SK-MEL-5 (cell line): Measurements from ENCODE around the gene HDHD2. TPM values are rescaled to one million over a fixed set of nuclear protein-coding genes. Genes with fewer than 3 reads are reported as not detected.
A peak's percentile ranks its signal among the peaks of the same experiment; 100 is the strongest.
"Not testable (repeated sequence)": the region's sequence is repeated elsewhere in the genome, so short reads cannot be mapped to it uniquely, and the experiment has no call there.

ENCODE experiments used
- DNase-seq: peaks from one replicate; pipeline ENCODE4 v3.0.0-alpha.2; 2016; ENCODE audit warnings: low read depth, low spot score
- in situ Hi-C: cut with HindIII; loops from 2 replicates; pipeline ENCODE4 v1.10.0; 2016; ENCODE audit warnings: low sequenced_read_pairs, high pct_unique_total_duplicates, low pct_unique_long_range_greater_than_20kb
- total RNA-seq: library from RNA; depleted of rRNA; stranded (reverse); fragments of >200 nt; shearing (Covaris generic); gene quantifications from 2 replicates; pipeline ENCODE4 v1.2.3, GENCODE V29; 2014

Gene HDHD2
- total RNA-seq, 1 experiment from 2014 or later = 14.3 TPM

DNA sequence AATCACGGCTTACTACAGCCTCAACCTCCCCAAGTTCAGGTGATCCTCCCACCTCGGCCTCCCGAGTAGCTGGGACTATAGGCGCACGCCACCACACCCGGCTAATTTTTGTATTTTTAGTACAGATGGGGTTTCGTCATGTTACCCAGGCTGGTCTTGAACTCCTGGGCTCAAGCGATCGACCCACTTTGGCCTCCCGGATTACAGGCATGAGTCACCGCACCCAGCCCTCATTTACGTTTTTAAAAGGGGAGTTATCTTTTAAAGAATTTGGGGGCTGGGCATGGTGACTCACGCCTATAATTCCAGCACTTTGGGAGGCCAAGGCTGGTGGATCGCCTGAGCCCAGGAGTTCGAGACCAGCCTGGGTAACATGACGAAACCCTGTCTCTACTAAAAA lies 8.1 kb upstream of the HDHD2 start:
- in situ Hi-C loops, DNase-seq: not testable (repeated sequence)

DNA sequence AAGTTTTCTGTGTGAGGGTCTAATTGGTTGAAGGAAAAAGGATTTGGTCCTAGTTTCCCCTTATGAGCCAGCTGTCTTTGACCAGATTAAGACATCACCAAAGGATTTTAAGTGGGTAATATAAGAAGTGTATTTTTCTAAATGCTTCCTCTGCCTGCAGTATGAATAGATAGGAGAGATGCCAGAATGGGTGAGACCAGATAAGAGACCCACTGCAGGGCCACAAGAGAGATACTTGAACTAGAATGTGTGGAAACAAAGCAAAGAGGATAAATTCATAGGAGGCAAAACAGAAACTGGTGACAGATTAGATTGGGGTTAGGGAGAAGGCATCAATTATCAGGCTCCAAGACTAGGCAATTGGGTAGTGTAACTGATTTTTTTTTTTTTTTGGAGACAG lies 1.1 kb upstream of the HDHD2 start:
- in situ Hi-C loops = no loop called here
- DNase-seq = no peak

DNA sequence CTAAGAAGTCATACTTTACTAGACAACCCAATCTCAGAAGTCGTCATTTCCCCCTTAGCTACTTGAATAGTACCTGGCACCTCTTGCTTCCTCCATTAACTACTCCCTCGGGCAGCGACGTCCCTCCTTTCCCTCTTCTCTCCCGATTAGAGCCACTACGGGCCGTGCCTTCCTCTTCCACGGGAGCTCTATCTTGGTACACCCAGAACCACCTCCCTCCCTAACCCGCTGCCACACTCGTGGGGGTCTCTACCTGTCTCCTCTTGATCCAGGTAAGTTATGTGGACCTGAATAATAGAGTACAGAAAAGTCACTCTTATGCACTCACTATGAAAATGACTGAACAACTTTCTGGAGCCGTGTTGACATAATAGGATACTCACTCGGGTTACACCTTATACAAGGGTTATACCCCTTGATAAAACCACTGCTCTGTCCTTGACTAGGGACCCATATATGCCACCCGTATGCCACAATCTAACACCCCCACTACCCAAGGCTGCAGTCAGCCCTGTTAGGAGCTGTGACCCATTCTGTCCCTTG lies 595 bp upstream of the HDHD2 start:
- in situ Hi-C loops = no loop called here
- no peak for DNase-seq

DNA sequence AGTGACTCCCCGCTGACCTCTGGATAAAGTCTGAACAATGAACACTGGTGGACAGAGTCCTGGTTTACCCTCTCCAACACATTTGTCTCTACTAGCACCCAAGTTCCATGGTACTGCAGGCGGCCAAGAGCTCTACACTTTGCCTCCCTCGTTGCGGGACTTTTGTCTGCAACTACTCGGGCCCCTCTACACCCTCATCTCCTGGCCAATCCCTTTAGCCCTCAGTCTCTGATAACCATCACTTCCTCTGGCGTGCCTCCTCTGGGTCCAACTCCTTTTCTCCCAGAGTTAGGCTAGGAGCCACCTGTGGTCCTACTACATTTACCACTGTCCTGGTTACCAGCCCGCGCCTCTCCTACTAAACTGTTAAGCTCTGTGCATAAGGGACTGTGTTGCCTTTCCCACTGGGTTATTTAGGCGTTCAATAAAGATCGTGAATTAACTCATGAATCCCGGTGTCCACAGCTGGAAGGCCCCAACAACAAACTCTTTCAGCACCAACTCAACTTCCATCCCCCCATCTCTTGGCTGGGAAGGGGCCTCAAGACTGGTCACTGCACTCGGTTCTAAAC lies 757 bp downstream of the HDHD2 start:
- DNase-seq = peak; percentile 4
- in situ Hi-C loops = no loop called here

DNA sequence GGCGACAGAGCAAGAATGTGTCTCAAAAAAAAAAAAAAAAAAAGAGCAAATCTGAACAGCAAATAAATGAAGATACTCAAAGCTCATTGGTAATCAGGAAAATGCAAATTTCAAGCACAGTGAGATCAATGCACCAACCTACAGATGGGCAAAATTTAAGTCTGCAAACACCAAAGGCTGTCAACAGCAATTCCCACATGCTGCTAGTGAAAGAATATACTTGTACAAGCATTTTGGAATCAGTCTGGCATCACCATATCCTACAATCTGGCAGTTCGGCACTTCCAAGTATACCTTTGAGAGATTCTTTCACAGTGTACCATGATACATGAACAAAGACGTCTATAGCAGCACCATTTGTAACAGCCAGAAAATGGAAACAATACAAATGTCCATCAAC lies 4.1 kb downstream of the HDHD2 start:
- DNase-seq = no peak
- in situ Hi-C loops = no loop called here

DNA sequence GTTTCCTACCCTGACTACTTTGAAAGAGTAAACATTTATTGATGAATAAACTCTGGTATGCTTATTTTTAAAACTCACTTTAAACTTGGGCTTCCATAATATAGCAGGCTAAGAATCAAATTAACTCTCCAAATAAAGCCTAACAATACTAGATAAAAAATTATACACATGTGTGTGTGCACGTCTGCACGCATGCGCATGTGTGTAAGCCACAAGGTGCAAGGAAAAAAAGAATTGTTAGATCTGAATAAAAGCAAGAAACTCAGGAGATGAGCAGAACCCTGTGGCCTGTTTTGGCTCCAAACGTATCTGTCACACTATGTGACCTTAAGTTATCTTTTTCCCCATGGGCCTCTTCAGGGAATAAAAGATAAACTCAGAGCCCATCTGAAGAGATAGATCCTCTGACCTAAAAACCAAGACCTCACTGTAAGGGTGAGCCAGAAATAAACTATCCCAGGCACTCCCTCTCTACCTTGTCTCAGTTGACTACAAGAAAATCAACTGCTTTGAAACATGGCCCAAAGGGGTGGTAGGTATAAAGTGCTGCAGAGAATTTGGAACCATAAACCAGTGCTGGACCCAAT lies 6.3 kb downstream of the HDHD2 start:
- in situ Hi-C loops = no loop called here
- no peak for DNase-seq

DNA sequence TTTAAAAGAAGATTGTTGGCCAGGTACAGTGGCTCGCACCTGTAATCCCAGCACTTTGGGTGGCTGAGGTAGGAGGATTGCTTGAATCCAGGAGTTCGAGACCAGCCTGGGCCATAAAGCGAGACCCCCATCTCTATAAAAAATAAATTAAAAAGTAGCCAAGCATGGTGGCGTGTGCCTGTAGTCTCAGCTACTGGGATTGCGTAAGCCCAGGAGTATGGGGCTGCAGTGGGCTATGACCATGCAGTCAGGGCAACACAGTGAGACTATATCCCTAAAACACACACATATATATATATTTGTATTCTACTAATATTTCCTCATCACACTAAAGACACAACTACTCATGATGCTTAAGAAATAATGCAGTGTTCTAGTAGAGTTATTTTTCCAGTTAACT lies 7.1 kb downstream of the HDHD2 start:
- DNase-seq = no peak
- in situ Hi-C loops = no loop called here

DNA sequence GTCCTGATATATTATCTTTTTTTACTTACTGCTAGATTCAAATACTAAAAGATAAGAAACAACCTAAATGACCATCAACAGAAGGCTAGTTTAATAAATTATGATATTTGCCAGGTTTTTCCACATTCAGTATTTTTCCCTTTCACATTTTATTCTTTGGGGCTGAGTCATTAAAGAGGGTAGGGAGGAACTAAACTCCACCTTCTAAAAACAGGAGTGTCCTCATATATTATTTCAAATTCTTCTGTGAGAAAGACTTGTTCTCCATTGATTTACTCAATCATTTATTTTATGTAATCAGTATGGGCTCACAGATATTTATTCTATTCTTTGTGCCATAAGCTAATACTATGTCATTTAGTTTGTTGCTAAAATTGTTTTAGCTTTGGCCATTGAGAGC lies 9.0 kb downstream of the HDHD2 start:
- no peak for DNase-seq
- in situ Hi-C loops = no loop called here

DNA sequence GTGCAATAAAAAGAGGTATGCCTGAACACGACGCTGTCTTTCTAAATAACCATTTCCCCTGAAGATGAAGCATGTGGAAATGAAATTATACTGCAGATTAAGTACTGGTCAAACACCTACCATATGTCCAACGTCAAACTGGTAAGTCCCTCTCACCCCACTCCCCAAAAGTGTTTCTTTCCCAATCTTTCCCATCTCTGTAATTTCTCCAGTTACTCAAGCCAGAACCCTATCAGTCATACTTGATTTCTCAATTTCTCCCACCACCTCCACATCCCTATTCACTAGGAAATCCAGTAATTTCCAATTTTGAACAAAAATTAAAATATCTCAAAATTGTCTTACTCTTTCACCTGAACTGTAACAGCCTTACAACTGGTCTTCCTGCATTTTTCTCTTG lies 29.2 kb downstream of the HDHD2 start:
- no peak for DNase-seq
- in situ Hi-C loops = no loop called here

DNA sequence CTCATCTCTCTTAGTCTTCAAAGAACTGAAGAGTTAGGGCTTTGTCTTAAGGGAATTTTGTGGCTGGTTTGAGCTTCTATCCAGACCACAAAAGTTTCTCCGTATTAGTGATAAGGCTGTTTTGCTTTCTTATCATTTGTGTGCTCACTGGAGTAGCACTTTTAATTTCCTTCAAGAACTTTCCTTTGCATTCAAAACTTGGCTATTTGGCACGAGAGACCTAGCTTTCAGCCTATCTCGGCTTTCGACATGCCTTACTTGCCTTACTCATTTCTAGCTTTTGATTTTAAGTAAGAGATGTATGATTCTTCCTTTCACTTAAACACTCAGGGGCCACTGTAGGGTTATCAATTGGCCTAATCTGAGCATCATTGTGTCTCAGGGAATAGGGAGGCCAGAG lies 29.9 kb downstream of the HDHD2 start:
- in situ Hi-C loops = no loop called here
- DNase-seq = no peak

DNA sequence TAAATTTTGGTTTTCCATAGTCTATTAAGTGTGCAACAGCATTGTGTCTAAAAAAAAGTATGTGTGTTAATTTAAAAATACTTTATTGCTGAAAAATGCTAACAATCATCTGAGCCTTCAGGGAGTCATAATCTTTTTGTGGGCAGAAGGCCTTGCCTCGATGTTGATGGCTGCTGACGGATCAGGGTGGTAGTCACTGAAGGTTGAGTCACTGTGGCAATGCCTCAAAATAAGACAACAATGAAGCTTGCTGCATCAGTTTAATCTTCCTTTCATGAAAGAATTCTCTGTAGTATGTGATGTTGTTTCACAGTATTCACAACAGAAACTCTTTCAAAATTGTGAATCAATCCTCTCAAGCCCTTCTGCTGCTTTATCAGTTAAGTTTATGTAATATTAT lies 31.3 kb downstream of the HDHD2 start:
- in situ Hi-C loops = no loop called here
- DNase-seq = no peak

DNA sequence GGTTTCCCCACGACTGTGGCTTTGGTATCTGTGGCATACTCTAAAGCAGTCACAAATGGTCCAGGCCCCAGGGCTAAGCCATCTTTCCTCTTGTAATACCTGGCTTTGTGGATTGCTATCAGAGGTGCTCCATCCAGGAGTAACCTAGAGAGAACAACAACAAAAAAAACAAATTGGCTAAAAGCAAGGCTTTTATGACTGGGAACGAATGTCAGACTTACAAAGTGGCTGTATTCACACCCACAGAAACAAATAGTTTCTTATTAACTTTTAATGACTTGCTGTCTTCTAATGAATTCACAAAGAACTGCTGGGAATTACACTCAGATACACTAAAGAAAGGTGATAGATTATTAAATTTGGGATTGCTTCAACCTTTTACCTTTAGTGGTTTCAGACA lies 35.1 kb downstream of the HDHD2 start:
- in situ Hi-C loops = no loop called here
- no peak for DNase-seq

DNA sequence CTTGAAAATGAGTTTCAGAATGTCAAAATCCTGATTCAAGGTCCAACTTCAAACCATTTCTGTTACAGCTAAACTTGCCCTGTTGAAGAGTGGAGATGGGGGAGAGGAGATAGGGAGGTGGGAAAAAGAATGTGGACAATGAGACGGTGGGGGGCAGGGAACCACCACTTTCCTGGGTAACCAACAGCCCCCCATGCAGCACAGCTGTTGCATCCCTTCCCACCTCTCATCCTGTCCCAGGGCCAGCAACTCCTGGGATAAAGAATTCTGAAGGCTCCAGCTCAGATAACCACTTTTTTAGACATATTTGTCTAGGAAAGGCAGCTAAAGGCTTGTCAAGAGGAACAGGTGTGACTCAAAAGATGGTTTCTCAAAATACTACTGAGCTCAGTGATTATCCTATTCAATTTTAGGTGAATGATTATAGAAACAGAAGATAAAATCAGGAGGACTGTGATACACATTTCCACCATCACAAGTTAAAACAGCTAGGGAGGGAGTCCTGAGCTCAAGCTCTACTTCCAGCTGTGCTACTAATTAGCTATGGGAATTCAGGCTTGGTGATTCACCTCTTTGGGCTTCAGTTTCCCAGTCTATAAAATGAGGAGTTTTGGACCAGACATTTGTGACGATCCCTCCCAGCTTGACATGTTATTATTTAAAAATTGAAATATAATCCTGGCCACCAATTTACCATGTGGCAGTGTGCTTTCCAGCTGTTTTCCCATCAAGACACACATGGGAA lies 36.3 kb downstream of the HDHD2 start:
- no peak for DNase-seq
- in situ Hi-C loops = no loop called here

DNA sequence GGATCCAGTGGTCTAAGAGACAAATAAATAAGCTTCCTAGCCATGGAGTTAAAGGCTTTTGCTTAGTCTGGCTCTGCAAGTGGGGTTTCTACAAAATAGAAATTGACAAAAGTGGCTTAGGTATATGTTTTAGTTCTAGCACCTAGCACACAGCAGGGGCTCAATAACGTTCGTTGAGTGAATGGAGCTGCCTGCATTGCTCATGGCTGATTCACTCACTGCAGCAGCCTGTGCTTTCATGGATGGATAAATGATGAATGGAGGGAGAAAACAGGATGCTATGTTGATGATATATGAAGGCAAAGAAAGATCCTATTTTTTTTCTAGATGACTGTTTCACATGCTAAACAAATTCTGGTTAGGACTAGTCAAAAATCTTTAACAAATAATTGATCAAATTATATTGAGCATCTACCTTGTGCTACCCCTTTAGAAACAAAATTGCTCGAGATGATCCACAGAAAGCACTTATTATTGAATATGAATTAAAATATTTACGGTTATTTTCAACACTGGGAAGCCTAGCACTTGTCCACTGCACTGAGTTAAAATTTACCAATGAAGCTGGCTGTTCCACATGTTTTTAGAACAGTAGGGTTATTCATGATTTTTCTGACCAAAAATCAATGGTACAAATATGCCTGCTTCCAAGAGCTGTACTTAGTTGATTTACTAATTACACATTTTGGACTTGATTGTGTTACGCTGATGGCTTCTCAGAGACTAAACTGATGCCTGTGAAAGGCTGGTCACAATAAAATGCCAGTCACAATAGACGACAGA lies 39.6 kb downstream of the HDHD2 start:
- no peak for DNase-seq
- in situ Hi-C loops = no loop called here

DNA sequence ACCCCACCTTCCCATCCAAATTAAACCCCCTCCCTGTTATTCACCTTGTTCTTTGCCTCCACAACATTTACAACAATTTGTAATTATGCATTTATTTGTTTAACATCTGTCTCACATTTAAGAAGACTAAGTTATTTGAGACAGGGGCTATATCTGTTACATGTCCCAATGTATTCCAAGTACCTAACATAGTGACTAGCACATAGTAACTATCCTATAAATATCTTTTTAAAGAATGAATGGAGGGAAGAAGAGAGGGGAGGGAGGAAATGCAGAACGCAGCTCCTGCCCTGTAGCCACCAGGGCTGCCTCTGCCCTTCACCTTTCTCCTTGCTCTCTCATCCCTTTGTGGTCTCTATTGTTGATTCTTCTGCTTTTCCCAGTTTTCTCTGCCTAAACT lies 40.6 kb downstream of the HDHD2 start:
- no peak for DNase-seq
- in situ Hi-C loops = no loop called here

DNA sequence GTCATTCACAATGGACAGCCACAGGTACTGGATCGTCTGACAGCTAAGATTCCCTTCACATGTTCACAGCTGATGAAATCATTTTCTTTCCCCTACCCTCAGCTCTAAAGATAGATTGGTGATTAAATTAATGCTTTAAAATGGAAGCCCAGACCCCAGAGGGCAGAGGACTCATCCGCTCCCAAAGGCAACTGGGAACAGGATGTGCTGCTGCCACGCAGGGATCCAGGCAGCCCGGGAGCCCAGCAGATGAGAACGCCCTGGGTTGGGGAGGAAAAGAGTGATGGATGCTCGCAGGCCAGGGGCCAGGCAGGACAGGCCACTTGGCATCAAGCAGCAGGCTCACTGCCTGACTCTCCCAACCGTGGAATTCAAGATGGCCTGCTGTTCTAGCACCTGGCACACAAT lies 41.3 kb downstream of the HDHD2 start:
- in situ Hi-C loops = no loop called here
- DNase-seq = no peak

DNA sequence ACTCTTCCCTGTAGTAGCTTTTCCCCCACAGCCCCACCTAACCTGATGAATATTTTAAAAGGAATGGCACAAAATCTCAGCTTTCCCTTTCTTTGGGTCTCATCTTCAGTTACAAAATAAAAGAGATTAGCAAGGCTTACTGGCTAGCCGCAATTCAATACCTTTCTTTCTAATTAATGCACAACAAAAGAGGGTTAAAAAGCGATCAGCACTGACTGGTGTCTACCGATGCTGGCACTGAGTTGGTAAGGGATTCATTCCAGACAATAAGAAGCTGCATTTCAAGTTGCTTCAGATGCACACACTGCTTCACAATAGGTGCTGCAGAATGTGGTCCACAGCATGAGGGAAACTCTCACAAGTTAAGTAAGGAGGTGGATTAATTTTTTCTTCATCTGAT lies 41.9 kb downstream of the HDHD2 start:
- no peak for DNase-seq
- in situ Hi-C loops = no loop called here

DNA sequence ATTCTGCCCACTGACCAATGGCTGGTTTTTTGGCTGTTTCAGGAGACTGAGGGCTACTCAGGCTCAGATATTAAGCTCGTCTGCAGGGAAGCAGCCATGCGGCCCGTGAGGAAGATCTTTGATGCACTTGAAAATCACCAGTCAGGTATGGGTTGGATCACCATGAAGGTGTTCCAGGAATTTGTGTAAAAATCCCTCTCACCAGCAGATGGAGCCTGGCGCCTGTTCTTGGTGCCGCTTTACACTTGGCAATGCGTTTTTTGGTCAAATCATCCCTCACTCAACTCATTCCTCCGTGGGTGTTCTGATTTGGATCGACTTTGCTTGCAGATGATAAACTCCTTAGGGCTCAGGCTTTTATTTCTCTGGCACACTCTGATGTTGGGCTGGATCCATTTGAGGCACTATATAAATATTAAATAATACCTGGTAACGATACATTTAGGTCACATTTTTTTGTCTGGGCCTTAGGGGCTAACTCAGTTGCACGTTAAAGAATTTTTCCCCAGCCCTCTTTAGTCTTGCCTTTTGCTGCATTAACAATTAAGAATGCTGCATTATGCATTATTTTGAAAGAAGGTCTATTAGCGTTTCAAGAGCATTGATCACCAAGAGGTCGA lies 50.0 kb downstream of the HDHD2 start:
- in situ Hi-C loops = no loop called here
- DNase-seq = peak; percentile 66
